ENCODE data around the gene SLC22A31.

SLC22A31 gene

GRCh38 chr16:89147085-89147817 lies 53.1 kb downstream of the SLC22A31 start:
- no peak for DNase-seq

GRCh38 chr16:89146211-89147005 lies 53.9 kb downstream of the SLC22A31 start:
- DNase-seq: no peak
